Small intestine (tissue), 7 donors: ENCODE results near the gene MSLN. TPM values are rescaled to one million over a fixed set of nuclear protein-coding genes. Genes with fewer than 3 reads are reported as not detected.

Experiments
- DNase-seq, 2 donors: peaks; one replicate each; pipeline versions ENCODE4 v3.0.0 to v3.0.0-alpha.2; 2013
- FAIRE-seq: peaks from 2 replicates; lab custom pipeline; 2012; peaks lifted over from hg19 to GRCh38; lab: Jason Lieb, UNC
- H3K27ac ChIP-seq, 3 donors: one replicate each; pipeline ENCODE4 v1.5.1; 2013; ENCODE audit warnings: low read length in 2 of 3, mild to moderate bottlenecking in 2 of 3, control low read depth in 1 of 3, inconsistent platforms in 1 of 3, low read depth in 1 of 3, moderate library complexity in 1 of 3
- H3K27me3 ChIP-seq, 3 donors: one replicate each; pipeline ENCODE4 v1.6.1; 2013; ENCODE audit warnings: low read length in 3 of 3, inconsistent platforms in 1 of 3; ENCODE audit not compliant: control insufficient read depth in 3 of 3, insufficient read depth in 3 of 3
- H3K36me3 ChIP-seq, 3 donors: one replicate each; pipeline ENCODE4 v1.6.1; 2013; ENCODE audit warnings: low read length in 3 of 3, inconsistent platforms in 1 of 3, low read depth in 1 of 3, mild to moderate bottlenecking in 1 of 3, moderate library complexity in 1 of 3; ENCODE audit not compliant: control insufficient read depth in 3 of 3, insufficient read depth in 2 of 3
- H3K4me1 ChIP-seq, 3 donors: one replicate each; pipeline ENCODE4 v1.6.1; 2013; ENCODE audit warnings: low read length in 2 of 3, inconsistent platforms in 1 of 3, low read depth in 1 of 3, mild to moderate bottlenecking in 1 of 3, moderate library complexity in 1 of 3; ENCODE audit not compliant: control insufficient read depth in 3 of 3, insufficient read depth in 2 of 3
- H3K4me3 ChIP-seq, 3 donors: one replicate each; pipeline ENCODE4 v1.5.1; 2013; ENCODE audit warnings: low read length in 3 of 3, control low read depth in 1 of 3, inconsistent platforms in 1 of 3, low read depth in 1 of 3, mild to moderate bottlenecking in 1 of 3, moderate library complexity in 1 of 3
- H3K9me3 ChIP-seq, 2 donors: one replicate each; pipeline ENCODE4 v1.6.1; 2013; ENCODE audit warnings: low read depth in 1 of 2, low read length in 1 of 2; ENCODE audit not compliant: control insufficient read depth in 2 of 2, insufficient read depth in 1 of 2
- whole genome bisulfite sequencing, 3 donors: extraction: QIAGEN DNeasy Blood & Tissue Kit; methylation state at CpG; one replicate each; pipeline ENCODE4 v1.1.7; 2013; 5-methylcytosine and 5-hydroxymethylcytosine counted together
- polyA plus RNA-seq, 4 donors: library from polyadenylated mRNA; stranded (reverse) in 3 of 4; unstranded in 1 of 4; fragments of 200-250 nt in 3 of 4; fragments of 120-200 nt in 1 of 4; gene quantifications; one replicate each; pipeline versions ENCODE4 v1.2.1 to v1.2.3, GENCODE V29; 2013
- donor health status: healthy with polysubstance abuse.
- donor health status: control.
- donor health status: control.
- donor health status: Bipolar disorder and iron deficiency.
- donor health status: healthy.

Gene MSLN
- polyA plus RNA-seq, 4 donors = 1.3 to 29.7 (median 4.5) TPM

DNA sequence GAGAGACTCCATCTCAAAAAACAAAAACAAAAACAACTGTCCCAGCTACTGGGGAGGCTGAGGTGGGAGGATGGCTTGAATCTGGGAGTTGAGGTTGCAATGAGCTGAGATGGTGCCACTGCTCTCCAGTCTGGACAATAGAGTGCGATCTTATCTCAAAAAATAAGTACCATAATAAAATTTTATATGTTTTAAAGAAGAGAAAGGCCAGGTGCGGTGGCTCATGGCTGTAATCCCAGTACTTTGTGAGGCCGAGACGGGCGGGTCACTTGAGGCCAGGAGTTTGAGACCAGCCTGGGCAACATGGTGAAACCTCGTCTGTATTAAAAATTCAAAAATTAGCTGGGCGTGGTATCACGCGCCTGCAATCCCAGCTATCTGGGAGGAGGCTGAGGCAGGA is 16.3 kb downstream of the MSLN start:
- peaks cover 2 to 5% (median 3%) of the 10 kb centered on the region in 3 donors for H3K27me3 ChIP-seq
- DNase-seq = no peak
- 40 to 75% (median 46%) methylated on average over 9 of the region's 9 CpGs for WGBS, 3 donors

GRCh38 chr16:777826-778225 is 17.3 kb downstream of the MSLN start:
- no peaks in the 10 kb centered on the region for H3K9me3 ChIP-seq
- peaks cover 2 to 5% (median 3%) of the 10 kb centered on the region in 3 donors for H3K27me3 ChIP-seq
- FAIRE-seq (no peak), DNase-seq (no peak)
- no peak overlapping the region for H3K27ac ChIP-seq
- H3K36me3 ChIP-seq = no peaks in the 10 kb centered on the region
- WGBS, 3 donors = 18 to 24% (median 20%) methylated on average over 16 of the region's 16 CpGs
- H3K4me1 ChIP-seq = peaks cover 0 to under 1% (median 0%) of the 10 kb centered on the region in 3 donors
- no peak overlapping the region for H3K4me3 ChIP-seq

More for the DNA sequence above, 16.3 kb downstream of the MSLN start:
- H3K4me3 ChIP-seq = no peak overlapping the region
- no peaks in the 10 kb centered on the region for H3K36me3 ChIP-seq
- H3K4me1 ChIP-seq = no peaks in the 10 kb centered on the region
- no peak overlapping the region for H3K27ac ChIP-seq
- no peaks in the 10 kb centered on the region for H3K9me3 ChIP-seq
- no peak for FAIRE-seq

DNA sequence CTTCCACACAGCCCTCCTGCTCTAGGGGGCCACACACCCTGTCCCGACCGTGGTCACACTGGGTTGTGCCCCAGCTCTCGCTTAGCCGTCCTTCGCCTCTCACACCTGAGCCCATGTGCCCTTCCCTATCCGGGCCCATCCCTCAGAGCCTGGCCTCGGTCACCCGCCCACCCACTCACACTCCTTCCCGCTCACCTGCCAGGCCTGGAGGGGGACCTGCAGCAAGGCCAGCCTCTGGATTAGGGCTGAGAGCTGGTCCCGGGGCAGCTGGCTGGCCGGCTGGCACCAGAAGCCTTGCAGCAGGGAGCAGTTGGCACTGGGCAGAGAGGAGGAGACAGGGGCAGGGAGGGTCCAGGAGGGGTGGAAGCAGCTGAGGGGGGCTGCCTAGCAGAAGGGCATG is 17.9 kb downstream of the MSLN start:
- 65 to 78% (median 76%) methylated on average over 11 of the region's 11 CpGs for WGBS, 3 donors

GRCh38 chr16:778909-779527 is 18.5 kb downstream of the MSLN start:
- Histone ChIP-seq H3K36me3 (no peaks in the 10 kb centered on the region), H3K9me3 (no peaks in the 10 kb centered on the region), H3K4me3 (no peak overlapping the region), H3K4me1 (peaks cover 0 to 7% (median 0%) of the 10 kb centered on the region in 3 donors), H3K27ac (no peak overlapping the region), H3K27me3 (peaks cover 2 to 5% (median 3%) of the 10 kb centered on the region in 3 donors)
- 75 to 88% (median 81%) methylated on average over 6 of the region's 6 CpGs for WGBS, 3 donors
- DNase-seq = no peak
- no peak for FAIRE-seq

More for the DNA sequence above, 17.9 kb downstream of the MSLN start:
- FAIRE-seq (no peak), DNase-seq (no peak)
- Histone ChIP-seq H3K27me3 (peaks cover 2 to 5% (median 3%) of the 10 kb centered on the region in 3 donors), H3K9me3 (no peaks in the 10 kb centered on the region), H3K4me3 (no peak overlapping the region), H3K27ac (no peak overlapping the region), H3K4me1 (peaks cover 0 to 7% (median 0%) of the 10 kb centered on the region in 3 donors), H3K36me3 (no peaks in the 10 kb centered on the region)

- H3K27me3 ChIP-seq = peaks cover 2 to 5% (median 3%) of the 10 kb centered on the region in 3 donors
- no peak for FAIRE-seq
- 71 to 73% (median 72%) methylated on average over 12 to 13 of the region's 13 CpGs for WGBS, 3 donors
- no peak overlapping the region for H3K27ac ChIP-seq
- H3K9me3 ChIP-seq = no peaks in the 10 kb centered on the region
- H3K4me1 ChIP-seq = peaks cover 0 to 7% (median 0%) of the 10 kb centered on the region in 3 donors
- H3K4me3 ChIP-seq = no peak overlapping the region
- H3K36me3 ChIP-seq = peaks cover 0 to 2% (median 0%) of the 10 kb centered on the region in 3 donors
- no peak for DNase-seq
These were observed 19.0 kb downstream of the MSLN start for GRCh38 chr16:779561-779960.

GRCh38 chr16:780296-780695 is 19.8 kb downstream of the MSLN start:
- Histone ChIP-seq H3K27me3 (peaks cover 2 to 5% (median 3%) of the 10 kb centered on the region in 3 donors), H3K27ac (no peak overlapping the region), H3K9me3 (no peaks in the 10 kb centered on the region), H3K36me3 (peaks cover 0 to 10% (median 0%) of the 10 kb centered on the region in 3 donors), H3K4me1 (peaks cover 0 to 7% (median 0%) of the 10 kb centered on the region in 3 donors), H3K4me3 (no peak overlapping the region)
- DNase-seq = no peak
- 90 to 92% (median 91%) methylated on average over 16 of the region's 16 CpGs for WGBS, 3 donors
- FAIRE-seq = no peak

- no peaks in the 10 kb centered on the region for H3K9me3 ChIP-seq
- FAIRE-seq = no peak
- H3K4me1 ChIP-seq = peaks cover 0 to 7% (median 0%) of the 10 kb centered on the region in 3 donors
- no peak overlapping the region for H3K27ac ChIP-seq
- peaks cover 0 to 22% (median 0%) of the 10 kb centered on the region in 3 donors for H3K36me3 ChIP-seq
- H3K4me3 ChIP-seq = no peak overlapping the region
- WGBS, 3 donors = 63 to 73% (median 70%) methylated on average over 15 to 19 of the region's 19 CpGs
- DNase-seq = no peak
- H3K27me3 ChIP-seq = peaks cover 0 to 3% (median 2%) of the 10 kb centered on the region in 3 donors
These were observed 20.9 kb downstream of the MSLN start for GRCh38 chr16:781346-782010.

DNA sequence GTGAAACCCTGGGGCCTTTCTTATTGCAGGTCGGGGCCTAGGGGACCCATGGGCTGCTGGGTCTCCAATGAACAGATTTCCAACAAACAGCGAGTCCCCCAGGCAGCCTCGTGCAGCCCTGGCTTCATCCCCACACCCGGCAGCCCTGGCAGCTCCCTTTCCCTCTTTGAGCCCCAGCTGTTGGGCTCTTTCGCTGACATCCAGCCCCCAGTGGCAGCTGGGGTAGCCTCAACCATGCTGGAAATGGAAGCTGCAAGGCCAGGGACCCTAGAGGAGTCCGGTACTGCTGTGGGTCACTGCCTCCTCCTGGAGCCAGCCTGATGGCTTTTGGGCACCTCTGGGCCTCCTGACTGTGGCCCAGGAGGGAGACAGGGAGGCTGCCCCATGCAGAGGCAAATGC is 21.7 kb downstream of the MSLN start:
- DNase-seq = no peak
- Histone ChIP-seq H3K9me3 (no peaks in the 10 kb centered on the region), H3K36me3 (peaks cover 0 to 29% (median 0%) of the 10 kb centered on the region in 3 donors), H3K4me1 (peaks cover 0 to 11% (median 0%) of the 10 kb centered on the region in 3 donors), H3K4me3 (no peak overlapping the region), H3K27me3 (peaks cover 0 to 3% (median 2%) of the 10 kb centered on the region in 3 donors), H3K27ac (no peak overlapping the region)
- no peak for FAIRE-seq
- whole genome bisulfite sequencing, 3 donors = 34 to 49% (median 35%) methylated on average over 6 of the region's 6 CpGs
